HG03025 (cell line): ENCODE data around the gene JMJD7.

Experiments
- ATAC-seq: cut with Tn5 transposase; IDR thresholded peaks from one replicate; pipeline ENCODE4 v1.9.1; 2021; ENCODE audit warnings: mild to moderate bottlenecking, moderate library complexity; ENCODE audit not compliant: unreplicated experiment, low FRiP score

Gene JMJD7

DNA sequence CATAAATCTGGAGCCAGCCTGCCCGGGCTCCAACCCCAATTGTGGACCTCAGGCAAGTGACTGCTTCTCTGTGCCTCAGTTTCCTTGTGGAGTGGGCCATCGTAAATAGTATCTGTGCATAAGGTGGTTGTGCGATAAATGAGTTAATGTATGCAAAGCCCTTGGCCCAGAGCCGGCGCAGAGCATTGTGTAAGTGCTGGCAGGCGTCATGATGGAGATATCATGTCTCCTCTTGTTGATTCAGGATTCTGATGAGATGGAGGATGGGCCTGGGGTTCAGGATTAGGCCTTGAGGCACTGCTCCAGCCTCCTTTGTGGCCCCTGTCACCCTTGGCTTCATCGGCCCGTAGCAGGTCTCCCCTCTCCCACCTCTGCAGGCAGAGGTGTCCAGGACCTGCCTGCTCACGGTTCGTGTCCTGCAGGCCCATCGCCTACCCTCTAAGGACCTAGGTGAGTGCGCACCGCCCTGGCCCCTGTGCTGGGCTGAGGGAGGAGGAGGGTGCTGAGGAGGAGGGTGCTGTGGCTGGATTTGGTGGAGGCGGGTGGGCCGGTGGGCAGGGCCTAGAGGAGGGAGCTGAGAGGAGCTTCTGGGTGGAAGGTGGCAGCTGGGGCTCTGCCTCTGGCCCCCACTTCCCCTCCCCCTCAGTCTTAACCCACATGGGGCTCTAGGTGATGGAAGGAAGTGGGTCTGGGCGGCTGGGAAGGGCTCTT, 12.0 kb downstream of the JMJD7 start:
- ATAC-seq: no peak

DNA sequence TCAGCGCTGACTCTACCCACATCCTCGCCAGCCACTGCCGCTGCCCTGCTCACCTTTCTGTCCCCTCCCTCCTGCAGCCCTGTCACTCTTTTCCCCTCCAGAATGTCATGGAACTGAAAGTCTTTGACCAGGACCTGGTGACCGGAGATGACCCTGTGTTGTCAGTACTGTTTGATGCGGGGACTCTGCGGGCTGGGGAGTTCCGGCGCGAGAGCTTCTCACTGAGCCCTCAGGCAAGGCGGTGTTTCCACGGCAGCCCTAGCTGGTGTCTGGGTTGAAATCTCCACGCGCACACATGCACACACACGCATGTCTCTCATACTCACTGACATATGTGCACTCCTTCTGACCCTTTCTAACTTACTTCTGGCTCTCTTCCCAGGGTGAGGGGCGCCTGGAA, 12.8 kb downstream of the JMJD7 start:
- ATAC-seq: no peak

DNA sequence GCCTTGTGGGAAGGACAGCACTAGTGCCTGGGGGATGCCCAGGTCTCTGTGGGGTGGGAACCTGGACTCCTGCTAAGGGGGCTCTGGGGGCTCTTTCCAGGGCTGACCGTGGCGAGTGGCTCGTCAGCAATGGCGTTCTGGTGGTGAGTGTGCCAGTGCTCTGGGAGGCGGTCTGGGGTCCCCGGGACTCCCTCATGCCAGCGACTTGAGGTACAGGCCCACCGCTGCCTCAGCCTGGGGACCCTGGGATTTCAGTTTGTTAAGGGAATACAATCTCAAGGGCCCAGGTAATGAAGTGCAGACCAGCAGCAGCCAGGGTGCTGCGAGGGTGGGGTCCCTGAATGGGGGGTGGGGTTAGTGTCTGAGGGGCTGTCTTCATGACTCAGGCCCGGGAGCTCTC, 13.2 kb downstream of the JMJD7 start:
- ATAC-seq: no peak

DNA sequence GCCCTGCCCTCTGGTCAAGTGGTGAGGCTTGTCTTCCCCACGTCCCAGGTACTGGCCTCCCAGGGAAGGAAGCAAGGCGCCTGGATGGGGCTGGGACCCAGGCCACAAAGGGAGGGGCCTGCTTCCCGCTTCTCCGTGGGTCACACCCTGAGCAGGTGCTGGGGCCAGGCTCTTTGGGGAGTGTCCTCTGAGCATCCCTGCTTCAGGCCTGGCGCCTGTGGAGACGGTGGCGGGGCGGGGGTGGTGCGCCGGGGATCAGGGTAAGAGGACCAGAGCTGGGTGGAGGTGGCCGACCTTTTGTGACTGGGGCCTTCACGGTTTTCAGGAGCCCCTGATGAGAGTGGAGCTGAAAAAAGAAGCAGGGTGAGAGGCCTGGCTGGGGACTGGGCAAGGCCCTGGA, 14.3 kb downstream of the JMJD7 start:
- ATAC-seq: no peak

DNA sequence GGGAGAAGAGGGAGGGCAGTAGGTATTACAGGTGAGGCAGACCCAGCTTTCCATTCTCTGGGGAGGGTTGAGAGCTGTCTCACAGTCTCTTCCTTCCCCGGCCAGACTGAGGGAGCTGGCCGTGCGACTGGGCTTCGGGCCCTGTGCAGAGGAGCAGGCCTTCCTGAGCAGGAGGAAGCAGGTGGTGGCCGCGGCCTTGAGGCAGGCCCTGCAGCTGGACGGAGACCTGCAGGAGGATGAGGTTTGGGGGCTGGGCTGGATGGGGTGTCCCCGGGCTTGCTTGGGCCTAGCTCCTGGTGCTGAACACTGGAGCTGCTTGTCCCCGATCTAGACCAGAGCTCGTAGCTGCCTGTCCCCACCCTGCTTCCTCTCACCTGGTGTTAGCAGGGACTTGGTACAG, 15.7 kb downstream of the JMJD7 start:
- ATAC-seq: no peak

DNA sequence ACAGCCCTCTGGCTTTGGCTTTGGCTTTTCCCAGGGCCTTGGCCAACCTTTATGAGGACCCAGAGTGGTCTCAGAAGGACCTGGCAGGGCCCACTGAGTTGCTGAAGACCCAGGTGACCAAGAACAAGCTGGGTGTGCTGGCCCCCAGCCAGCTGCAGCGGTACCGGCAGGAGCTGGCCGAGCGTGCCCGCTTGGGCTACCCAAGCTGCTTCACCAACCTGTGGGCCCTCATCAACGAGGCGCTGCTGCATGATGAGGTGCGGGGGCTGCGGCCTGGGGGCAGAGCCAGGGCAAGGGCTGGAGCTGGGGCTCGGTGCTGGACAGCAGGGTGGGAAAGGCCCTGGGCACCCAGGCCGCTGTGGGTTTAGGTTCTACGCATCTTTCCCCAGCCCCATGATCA, 16.9 kb downstream of the JMJD7 start:
- ATAC-seq: no peak

DNA sequence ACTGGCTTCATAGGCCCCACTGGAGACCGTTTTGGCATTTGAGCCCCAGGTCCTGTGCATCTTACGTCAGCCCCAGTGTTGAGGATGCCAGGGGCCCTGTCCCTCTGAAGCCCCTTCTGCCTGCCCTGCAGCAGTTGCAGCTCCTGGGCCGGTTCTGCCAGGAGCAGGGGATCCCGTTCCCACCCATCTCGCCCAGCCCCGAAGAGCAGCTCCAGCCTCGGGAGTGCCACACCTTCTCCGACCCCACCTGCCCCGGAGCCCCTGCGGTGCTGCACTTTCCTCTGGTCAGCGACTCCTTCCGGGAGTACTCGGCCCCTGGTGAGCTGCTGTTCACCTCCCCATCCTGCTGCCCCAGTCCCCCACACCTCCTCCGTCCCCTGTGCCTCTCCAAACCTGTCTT, 19.3 kb downstream of the JMJD7 start:
- no peak for ATAC-seq

DNA sequence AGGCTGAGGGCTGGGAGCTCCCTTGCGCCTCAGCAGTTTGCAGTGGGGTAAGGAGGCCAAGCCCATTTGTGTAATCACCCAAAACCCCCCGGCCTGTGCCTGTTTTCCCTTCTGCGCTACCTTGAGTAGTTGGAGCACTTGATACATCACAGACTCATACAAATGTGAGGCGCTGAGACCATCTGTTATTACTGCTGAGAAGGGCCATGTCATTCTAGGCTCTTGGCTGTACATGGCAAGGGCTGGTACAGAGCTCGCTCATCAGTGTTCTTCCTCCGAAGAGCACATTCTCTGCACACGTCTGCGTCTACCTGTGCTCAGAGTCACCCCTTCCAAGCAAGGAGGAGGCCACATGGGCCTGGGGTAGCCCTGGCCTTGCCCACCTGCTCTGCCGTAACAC, 20.1 kb downstream of the JMJD7 start:
- no peak for ATAC-seq

DNA sequence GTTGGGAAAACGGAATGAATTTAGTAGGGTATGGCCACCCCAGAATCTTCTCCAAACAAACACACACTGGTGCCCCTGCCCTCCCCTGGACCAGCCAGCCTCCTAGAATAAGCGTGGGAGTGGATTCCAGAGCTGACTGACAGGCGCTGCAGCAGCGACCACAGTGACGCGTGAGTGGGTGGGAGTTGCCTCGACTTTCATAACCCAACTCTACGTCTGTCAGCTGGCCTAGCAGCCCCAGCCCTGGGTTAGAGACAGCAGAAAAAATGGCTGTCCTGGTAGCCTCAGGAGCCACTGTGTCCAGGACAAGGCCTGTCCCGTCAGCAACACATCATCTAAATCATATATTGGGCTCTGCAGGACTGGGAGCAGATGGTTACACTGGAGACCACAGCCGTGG, 20.7 kb downstream of the JMJD7 start:
- ATAC-seq: no peak

DNA sequence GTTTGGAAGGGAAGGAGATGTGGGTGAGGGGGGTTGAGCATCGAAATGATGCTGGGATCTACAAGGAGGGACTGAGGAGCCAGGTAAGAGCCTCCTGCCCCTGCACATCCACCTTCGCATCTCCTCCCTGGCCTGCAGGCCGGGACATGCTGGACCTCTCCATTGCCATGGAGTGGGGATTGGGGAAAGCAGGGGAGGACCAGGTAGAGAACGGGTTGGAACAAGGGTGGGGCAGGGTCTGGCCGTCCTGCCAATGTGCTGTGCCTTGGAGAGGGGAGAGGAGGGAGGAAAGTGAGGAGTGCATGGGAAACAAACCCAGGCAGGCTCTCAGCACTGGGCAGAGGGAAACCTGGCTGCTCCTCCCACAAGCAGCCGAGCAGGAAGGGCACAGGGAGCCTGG, 21.3 kb downstream of the JMJD7 start:
- no peak for ATAC-seq

DNA sequence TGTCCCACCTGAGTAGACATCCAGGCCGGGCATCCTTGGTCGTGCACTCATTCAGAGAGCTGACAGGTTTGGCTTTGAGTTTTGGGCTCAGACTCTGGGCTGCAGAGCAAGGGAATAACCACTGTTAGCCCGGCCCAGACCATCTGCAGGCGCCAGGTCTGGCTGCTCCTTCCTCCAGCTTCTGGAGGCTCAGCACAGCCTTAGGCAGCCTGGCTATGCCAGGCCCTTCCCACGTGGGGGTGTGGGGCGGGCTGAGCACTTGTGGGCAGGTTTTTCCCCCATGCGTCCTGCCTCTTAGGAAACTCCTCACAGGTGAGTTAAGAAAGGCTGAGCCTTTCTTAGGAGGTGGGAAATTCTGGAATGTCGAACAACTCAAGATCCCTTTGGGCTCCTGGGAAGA, 22.0 kb downstream of the JMJD7 start:
- ATAC-seq: no peak

DNA sequence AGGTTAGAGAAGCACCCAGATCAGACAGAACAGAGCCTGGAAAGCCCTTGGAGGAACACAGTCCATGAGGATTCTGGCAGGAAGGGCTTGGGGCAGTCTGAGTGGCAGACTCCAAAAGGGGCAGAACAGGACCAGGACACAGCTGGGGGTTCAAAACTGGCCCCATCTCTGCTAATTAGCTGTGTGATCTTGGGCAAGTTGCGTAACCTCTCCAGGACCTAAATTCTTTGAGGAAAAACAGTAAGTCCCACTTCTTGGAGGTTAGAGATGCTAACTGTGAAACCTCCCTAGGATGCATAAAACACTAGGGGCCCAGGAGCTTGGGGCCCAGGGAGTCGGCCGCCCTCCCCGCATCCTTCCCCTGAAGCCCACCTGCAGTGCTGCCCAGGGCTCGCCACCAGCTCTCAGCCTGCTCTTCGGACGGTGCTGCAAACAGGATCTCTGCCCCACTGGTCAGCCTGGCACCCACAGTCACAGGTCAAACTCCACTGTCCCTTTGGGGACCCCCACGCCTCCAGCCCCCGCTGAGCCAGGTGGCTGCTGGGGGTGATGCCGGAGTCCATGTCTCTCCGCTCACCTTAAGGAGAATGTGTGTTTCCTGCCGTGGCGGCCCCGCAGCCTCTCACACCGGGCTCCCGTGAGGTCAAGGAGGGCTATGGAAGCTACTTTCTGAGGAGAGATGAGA, 22.7 kb downstream of the JMJD7 start:
- ATAC-seq: no peak

DNA sequence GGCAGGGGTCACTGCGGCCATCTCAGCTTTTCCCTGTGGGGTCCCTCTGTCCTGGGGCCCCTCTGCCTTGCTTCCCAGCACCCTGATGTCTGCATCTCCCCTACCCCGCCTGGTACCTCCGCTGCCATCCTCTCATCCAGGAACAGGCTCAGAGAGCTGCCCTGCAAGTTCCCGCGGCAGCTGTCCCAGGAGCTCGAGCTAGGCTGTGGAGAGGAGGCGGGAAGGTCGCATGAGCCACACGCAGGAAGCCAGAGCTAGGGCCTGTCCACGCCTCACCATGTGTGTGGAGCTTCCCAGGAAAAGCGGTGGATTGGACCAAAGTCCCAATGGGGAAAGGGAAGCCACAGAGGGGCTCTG, 23.3 kb downstream of the JMJD7 start:
- ATAC-seq: no peak

DNA sequence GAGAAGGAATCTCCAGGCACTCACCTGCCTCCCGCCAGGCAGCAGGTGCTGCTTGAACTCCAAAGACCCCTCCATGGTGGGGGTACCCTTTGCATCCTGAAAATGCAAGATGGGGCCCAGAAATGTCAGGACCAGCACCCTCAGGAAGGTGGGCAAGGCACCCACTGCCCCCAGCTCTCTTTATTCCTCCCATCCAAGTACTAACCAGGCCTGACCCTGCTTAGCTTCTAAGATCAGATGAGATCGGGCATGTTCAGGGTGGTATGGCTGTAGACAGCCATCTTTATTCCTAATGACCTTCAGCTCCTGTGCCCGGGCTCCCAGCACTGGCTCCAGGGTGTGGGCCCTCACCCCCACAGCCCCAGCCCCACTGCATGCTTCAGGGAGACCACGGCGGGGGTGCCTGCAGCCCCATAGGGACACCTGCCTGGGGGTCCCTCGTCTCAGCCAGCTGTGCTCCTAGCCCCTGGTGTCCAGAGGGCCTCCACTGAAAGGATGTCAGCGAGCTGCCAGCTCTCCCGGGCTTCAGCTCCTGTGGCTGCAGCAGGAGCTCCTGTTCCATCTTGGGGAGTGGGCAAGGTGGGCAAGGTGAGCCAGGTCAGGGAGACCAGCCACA, 24.0 kb downstream of the JMJD7 start:
- no peak for ATAC-seq

DNA sequence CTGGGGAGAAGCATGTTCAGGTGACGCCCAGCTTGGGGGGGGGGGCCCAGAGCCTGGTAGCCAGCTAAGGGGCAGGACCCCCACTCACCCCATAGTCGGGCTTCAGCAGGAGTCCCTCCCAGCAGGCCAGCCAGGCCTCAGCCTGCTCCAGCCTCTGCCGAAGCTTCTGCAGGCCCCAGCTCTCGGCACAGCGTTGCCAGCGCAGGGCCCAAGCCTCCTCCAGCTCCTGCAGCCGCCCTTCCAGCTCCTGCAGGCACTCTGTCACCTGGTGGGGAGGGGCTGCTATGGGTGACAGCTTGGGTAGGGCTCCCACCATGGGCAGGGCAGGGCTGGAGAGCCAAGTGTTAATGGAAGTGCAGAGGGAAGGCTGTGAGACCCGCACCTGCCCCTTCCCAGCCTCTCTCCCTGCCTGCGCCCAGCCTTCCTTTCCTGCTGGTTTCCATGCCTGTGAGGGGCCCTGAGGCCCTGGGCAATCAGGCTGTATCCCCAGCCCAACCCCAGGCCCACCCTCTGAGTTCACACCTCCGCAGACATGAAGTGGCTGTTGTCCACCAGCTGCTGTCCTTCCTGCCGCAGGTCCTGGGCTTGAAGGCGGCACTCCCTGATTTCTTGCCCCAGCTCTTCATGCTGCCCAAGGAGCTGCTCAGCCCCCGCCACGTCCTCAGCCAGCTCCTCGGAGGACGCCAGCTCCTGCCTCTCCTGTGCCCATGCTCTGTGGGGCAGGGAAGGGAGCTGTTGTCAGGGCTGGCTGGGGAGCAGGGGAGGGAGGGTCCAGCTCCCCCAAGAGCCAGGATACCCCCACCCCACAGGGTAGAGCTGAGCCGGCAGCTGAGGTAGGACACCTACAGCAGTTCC, 25.1 kb downstream of the JMJD7 start:
- no peak for ATAC-seq

DNA sequence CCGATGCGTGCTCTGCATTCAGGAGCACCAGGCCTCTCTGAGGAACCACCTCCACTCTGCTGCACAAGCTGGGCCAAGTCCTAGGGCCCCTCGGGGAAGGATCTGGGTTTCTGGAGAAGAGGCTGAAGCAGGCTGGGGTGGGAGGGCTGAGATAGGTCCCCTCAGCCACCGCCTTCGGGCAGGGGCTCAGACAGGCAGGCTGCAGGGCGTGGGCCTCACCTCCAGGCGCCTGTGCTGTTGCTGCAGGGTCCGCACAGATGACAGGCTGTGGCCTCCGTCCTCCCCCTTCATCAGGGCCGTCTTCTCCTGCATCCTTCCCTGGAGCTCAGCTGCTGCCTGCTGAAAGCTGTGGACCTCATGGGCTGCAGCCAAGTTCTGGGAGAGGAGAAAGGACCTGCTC, 25.9 kb downstream of the JMJD7 start:
- ATAC-seq: no peak

DNA sequence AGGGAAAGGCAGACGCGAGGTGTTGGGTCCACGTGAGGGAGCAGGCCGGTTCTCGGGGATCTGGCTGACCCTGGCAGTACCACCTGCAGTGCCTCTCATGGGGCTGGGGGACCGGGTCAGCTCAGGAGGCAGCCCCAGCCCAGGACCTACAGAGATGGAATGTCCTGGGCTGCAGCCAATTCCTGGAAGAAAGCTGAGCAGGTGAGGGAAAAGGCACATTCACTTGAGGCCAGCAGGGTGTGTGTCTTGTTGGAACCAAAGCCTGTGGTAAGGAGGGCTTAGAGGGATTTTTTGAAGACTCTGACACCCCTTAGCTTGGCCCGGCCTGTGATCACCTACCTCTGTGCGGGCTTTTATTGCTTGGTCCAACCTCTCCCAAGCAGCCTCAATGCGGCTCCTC, 26.6 kb downstream of the JMJD7 start:
- no peak for ATAC-seq

DNA sequence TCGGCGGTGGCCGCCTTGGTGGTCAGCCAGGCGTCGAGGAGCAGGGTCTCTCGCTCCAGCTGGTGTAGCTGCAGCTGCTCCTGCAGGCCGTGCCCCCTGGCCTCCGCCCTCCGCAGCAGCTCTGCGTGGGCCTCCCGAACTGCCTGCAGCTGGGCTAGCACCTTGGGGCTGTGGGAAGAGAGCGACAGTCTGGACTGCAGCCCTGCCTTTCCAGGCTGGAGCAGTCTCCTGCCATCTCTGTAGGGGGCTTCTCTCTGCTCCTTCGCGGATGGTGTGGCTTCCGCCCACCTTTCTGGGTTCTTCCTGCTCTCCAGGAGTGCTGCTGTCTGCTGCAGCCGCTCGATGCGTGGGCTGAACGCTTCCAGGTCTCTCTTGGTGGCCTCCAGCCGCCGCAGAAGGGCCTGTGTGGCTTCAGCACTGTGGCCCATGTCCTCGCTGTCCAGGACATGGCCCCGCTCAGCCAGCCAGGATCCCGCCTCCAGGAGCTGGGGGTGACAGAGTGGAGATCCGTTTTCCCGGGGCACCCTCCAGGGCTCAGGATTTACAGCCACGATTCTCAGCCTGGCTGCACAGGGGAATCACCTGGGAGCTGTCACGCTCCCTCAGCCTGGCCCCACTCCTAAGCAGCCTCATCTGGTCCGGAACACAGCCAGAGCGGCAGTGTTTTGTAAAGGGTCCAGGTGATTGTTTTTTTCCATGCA, 27.5 kb downstream of the JMJD7 start:
- ATAC-seq: no peak

DNA sequence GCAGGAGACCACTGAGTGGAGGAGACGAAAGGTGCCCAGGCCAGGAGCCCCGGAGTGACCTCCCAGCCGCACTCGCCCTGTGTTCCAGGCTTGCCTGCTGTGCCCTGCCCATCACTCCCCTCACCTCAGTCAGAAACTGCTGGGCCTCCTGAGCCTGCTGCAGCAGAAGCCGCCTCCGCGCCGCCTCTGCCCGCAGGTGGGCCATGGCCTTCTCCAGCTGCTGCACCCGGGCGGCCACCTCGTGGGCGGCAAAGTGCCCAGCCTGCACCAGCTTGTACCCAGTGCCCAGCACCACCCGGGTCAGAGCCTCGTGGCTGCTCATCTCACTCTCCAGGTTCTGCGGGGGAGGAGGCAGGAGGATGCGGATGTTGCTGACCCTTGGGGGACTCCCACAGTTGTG, 28.4 kb downstream of the JMJD7 start:
- ATAC-seq: no peak

DNA sequence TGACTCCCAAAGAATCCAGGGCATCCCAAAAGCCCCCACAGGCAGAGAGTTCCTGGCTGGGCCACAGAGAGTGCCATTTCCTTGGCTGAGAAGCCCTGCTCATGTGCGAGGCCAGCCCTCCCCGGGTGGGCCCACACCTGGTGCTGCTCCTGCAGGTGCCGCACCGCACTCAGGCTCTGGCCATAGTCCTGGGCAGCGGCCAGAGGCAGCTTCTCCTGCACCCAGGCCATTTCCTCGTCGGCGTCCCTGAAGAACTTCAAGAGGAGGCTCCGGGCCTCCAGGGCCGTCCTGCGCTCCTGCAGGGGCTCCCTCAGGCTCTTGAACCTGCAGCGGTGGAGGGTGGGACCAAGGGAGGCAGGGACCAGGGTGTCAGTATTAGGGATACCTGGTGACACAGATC, 28.8 kb downstream of the JMJD7 start:
- no peak for ATAC-seq

DNA sequence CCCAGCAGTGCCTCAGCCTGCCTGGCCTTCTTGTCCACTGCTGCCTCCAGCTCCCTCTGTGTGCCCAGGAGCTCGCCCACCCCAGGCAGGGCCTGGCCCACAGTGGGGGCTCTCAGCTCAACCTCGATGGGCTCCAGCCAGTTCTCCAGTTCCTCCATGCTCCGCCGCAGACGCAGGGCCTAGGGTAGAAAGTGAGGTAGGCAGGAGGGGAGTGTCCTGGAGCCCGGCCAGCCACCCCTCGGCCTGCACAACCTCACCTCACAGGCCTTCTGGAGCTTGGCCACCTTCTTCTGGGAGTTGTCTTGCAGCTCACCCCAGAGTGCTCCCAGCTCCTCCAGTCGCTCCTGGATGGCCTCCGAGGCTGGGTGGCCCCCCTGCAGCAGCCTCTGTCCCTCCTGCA, 29.4 kb downstream of the JMJD7 start:
- no peak for ATAC-seq
